IPS DF 4.7 (cell line): ENCODE results near the gene TBX4.
"Not testable (repeated sequence)": the region's sequence is repeated elsewhere in the genome, so short reads cannot be mapped to it uniquely, and the experiment has no call there.

Experiments used
- DNase-seq: peaks from one replicate; pipeline ENCODE4 v3.0.0-alpha.2; 2013; ENCODE audit warnings: low spot score; ENCODE audit errors: extremely low read depth

The TBX4 gene

DNA sequence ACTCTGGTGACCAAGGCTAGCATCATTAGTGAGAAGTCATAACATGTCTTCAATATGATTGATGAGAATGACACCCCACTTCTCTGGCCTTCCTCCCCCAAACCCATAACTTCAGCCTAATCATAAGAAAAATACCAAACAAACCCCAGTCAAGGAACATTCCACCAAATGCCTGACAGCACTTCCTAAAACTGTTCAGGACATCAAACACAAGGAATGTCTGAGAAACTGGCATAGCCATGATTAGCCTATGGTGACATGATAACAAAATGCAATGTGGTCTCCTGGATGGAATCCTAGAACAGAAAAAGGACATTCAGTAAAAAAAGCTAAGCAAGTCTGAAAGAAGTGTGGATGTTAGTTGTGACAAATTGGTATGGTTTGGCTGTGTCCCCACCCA is 24.7 kb upstream of the TBX4 start:
- no peak for DNase-seq

DNA sequence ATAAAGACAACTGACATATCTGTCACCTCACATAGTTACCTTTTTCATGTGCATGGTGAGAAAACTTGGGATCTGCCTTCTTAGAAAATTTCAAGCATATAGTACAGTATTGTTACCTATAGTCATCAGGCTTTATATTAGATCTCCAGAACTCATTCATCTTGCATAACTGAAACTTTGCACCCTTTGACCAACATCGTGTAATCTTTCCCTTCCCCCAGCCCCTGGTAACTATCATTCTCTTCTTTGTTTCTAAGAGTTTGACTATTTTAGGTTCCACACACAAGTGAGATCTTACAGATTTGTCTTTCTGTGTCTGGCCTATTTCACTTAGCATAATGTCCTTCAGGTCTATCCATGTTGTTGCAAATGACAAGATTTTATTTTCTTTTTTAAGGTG is 22.9 kb upstream of the TBX4 start:
- no peak for DNase-seq

DNA sequence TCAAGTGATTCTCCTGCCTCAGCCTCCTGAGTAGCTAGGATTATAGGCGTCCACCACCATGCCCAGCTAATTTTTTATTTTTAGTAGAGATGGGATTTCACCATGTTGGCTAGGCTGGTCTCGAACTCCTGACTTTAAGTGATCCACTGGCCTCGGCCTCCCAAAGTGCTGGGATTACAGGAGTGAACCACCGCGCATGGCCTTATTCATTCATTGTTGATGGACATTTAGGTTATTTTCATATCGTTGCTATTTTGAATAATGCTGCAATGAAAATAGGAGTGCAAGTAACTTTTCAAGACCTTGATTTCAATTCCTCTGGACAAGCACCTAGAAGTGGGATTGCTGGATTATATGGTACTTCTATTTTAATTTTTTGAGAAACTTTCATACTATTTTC is 22.4 kb upstream of the TBX4 start:
- not testable (repeated sequence) for DNase-seq

DNA sequence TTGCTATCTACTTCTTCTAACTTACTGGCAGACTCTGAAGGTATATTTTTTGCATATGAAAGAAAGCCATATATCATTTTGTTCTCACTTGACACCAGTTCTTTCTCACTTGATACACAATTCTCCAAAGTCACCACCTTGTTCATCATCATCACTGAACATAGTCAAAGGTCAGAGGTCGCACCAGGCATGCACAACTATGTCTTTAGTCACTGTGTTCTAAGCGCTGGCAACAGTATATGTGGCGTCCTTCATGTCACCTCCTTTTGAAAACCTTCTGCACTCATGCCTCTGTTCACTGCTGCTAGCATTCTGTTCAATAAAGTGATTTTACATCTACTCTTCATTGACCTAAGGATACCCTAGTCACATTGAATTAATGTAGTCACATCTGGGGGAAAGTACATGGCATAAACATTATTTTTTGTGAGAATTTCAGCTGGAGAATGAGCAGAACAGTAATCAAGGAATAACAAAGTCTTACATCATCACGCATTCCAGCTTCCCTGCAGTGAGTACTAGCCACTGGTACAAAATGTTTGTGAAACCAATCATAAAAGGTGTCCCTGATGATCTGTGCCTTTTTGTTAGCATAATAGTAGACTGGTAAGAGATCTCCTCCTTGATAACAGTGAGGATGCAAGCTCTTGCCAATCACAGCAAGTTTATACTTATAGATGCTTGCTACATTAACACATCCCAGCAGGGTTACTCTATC is 20.5 kb upstream of the TBX4 start:
- DNase-seq: no peak

DNA sequence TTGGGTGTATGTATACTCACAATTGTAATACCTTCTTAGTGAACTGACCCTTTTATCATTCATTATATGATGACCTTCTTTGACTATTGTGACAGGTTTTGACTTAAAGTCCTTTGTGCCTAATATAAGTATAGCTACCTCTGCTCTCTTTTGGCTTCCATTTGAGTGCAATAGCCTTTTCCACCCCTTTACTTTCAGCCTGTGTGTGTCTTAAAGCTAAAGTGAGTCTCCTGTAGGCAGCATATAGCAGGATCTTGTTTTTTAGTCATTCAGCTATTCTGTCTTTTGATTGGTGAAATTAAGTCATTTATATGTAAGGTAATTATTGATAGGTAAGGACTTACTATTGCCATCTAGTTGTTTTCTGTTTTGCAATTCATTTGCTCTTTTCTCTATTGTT is 15.9 kb upstream of the TBX4 start:
- DNase-seq: no peak

DNA sequence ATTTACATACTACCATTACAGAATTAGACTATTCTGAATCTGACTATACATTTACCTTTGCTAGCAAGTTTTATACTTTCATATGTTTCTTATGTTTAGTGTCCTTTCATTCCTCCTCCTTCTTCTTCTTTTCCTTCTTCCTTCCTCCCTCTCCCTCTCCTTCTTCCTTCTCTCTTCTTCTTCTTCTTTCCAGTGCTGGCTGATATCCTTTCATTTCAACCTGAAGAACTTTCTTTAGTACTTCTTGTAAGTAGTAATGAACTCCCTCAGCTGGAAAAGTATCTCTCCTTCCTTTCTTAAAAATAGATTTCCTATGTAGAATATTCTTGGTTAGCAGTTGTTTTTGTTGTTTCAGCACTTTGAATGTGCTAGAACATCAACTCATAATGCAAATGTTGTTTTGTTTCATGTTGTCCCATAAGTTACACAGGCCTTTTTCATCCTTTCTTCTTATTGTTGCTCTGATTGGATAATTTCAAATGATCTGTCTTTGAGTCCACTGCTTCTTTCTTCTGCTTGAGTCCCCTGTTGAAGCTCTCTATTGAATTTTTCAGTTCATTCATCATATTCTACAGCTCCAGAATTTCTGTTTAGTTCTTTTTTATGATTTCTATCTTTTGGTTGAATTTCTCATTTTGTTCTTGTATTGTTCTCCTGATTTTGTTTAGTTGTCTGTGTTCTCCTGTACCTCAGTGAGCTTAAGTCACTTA is 15.1 kb upstream of the TBX4 start:
- DNase-seq: no peak

DNA sequence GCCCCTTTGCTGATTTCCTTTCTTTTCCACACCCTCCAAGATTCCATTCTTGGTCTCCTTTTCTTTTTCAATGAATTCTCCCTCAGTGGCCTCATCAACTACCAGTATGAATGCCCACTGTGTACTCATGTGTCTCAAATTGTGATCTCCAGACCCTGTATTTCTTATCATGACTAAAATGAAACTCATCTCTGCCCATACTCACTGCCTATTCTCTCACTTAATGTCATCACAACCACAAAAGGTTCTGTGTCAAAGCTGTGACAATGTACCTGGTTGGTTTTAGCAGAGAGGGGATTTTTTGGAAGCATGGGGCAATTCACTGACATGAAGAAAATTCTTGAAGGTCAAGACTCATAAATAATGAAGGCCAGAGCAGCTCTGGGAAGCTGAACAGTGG is 11.5 kb upstream of the TBX4 start:
- no peak for DNase-seq

DNA sequence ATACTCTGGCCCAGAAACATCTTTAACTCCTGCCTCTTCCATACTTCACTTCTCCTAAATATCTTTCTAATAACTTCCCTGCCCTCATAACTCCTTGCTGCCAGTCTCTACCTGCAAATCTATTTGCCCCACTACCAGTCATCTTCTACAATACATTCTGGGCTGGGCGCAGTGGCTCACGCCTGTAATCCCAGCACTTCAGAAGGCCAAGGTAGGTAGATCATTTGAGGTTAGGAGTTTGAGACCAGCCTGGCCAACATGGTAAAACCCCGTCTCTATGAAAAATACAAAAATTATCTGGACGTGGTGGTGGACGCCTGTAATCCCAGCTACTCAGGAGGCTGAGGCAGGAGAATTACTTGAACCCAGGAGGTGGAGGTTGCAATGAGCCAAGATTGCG is 10.7 kb upstream of the TBX4 start:
- DNase-seq: not testable (repeated sequence)

DNA sequence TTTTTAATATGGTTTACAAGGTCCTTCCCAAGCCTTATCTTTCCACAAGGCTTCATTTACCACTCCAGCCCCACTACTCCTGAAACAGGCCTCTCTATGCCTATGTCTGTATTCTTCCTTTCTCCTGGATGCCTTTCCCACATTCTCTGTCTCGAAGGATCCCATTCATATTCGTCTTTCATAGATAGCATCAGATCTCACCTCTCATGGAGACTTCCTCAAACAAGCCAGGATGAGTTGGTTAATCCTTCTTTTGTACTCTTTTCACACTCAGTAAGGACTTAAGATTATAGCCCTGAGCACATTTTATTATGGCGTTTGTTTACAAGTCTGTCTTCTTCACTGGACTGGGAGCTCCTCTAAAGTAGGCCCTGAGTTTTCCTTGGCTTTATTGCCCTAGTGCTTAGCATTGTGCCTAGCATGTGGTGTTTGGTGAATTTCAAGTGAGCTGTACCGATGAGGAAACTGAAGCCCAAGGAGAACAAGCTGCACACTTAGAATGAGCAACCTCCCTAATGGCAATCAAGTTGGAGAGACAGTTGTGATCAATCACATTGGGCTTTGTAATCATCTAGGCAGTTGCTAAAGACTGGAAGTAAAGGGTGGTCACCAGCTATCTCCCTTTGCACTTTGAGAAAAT is 10.0 kb upstream of the TBX4 start:
- DNase-seq: no peak

DNA sequence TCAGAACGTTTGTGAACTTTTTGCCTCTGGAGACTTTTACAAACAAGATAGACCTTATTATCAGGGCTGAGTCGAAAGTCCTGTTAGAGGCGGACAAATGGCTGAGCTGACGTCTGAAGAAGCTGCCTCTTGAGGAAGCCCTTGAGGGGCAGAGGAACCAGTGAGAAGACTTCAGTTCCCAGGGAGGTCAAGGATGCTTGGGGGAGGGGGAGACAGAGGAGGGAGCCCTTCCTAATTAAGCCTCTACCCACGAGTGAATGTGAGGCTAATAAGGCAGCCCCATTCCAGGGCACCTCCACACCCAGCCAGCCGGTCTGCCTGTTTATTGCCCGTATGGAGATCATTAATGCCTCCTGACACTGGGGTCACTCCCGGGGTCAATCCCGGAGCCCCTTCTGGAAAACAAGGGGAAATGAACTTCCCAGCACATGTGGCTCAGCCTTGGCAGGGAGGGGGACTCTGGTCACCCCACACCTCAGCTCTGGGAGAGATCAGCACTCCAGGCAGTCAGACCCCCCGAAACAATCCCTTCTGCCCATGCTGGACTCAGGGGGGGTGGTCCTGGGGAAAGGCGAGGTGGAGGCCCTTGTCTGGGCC is 9.2 kb upstream of the TBX4 start:
- DNase-seq: no peak

DNA sequence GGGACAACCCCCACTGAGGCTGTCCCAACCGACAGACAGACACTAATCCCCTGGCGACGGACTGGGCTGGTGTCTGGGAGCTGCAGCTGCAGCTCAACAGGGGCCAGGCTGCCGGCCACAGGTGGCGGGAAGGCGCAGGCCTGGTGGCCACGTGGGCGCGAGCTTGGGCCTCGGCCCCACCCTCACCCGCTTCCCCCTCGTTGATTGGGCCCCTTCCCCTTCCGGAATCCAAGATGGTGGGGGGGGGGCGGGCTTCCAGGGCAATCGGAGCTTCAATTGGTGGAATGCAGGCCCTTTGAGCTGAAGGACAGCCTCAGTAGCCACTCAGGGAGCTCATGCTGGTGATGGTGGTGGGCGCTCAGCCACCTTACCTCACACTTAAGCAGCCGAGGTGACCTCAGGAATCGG is 8.7 kb upstream of the TBX4 start:
- no peak for DNase-seq

DNA sequence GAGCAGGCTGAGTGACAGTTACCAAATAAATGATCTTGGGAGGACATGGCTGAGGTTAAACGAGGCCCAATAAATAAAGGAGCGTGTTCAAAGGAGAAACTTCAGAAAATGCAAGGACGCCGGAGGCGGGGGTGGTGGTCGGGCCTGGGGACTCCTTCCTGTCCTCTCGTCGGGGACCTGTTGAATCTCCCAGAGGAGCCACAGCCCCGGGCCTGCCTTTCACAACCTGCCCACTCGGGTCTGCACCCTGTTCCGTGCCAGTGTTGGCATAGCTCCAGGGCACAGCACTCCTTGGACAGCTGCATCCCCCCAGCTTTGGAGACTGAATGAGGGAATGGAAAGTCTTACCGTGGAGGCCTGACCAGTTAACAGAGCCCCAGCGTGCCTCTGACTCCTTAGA is 8.1 kb upstream of the TBX4 start:
- no peak for DNase-seq

DNA sequence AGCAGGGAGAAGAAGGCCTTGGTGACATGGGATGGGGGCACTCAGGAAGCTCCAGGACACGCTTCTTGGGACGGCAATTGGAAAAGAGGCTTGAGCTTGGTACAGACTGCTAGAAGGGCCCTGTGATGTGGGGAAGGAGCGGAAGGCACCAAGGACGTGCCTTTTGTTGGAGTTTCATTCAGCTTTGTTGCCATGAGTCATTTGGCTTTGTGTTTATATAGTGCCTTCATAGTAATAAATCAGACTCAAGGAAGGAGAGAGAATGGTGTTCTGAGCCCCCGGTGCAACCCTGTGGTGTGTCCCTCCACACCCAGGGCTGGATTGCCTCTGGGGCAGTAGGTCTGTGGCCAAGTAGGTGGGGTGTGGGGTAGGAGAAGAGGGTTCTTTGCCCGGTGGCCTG is 7.4 kb upstream of the TBX4 start:
- DNase-seq: no peak

DNA sequence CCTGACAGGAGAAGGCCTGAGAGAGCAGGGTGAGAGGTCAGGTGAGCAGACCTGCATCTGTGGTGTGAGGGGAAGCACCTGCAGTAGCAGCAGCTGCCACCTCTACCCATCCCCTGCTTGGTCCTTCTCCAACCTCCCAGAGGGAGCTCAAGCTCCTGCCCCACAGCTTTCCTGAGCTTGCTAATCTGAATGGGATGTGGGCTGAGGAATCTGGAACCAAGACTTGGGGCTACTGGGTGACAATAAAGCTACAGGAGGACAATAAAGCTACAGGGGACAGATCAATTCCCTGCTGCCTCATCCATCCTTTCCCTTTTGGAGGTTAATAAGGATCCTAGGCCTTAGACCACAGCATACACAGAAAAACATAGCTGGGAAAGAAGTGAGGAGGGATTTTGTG is 4.9 kb upstream of the TBX4 start:
- no peak for DNase-seq

DNA sequence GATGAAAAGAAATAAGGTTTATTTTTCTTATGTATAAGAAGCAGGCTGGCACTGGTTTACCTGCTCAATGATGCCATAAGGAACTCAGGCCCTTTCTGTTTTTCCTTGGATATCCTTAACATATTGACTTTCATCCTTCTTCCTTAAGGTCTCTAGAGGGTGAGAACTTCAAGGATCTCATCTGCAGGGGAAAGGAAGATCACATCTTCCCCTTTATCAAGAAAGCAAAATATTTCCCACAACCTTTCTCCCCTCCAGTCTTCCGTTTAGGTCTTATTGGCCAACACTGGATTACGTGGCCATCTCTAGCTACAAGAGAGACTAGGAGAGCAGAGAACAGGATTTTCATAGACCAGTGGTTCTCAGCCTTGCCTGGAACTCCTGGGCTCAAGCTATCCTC is 4.2 kb upstream of the TBX4 start:
- DNase-seq: no peak

DNA sequence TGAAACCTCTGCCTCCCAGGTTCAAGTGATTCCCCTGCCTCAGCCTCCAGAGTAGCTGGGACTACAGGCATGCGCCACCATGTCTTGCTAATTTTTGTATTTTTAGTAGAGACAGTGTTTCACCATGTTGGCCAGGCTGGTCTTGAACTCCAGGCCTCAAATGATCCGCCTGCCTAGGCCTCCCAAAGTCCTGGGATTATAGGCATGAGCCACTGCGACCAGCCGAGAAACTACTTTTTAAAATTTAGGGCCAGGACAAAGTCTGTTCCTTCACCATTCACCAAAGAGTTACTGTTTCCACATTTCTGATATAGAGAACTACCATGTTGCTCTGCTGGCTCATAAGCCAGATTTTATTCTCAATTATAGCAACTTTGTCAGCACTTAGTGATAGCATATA is 3.1 kb upstream of the TBX4 start:
- not testable (repeated sequence) for DNase-seq

DNA sequence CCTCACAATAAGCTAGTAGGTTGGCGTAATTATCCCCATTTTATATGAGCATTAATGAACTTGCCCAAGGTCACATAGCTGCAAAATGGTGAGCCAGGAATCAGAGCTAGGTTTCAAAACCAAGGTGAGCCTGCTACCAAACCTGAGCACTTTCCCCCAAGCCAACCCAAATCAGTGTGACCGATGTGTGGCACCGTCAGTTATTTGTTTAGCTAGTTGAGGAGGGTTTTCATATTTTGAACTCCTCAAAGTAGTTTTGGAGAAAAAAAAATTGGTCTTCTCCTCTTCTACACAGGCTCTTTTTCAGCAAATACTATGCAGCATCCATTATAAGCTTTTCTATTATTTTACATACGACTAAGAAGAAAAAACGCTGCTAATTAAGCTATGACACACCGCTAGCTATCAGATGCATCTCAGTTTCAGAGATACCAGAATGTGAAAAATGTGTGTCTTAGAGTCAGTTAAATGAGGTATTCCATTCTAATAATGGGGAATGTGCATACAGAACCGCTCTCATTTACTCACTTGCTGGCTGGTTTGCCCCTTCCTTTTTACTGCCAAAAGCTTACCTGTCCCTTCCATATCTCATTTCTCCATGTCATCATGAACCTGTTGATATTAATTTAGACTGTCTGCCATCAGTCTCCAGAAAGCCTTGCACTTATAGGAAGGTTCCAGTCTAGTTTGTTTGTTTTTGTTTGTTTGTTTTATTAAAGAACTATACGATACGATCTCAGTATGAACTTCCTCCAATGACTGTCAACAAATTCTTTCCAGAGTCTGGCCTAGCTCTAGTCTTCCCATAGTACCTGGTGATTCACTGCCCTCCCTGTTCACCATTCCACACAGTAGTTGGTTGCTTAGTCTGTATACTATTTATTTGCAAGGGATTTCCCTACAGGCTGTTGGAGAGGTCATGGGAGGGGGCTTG is 2.2 kb upstream of the TBX4 start:
- DNase-seq: no peak

DNA sequence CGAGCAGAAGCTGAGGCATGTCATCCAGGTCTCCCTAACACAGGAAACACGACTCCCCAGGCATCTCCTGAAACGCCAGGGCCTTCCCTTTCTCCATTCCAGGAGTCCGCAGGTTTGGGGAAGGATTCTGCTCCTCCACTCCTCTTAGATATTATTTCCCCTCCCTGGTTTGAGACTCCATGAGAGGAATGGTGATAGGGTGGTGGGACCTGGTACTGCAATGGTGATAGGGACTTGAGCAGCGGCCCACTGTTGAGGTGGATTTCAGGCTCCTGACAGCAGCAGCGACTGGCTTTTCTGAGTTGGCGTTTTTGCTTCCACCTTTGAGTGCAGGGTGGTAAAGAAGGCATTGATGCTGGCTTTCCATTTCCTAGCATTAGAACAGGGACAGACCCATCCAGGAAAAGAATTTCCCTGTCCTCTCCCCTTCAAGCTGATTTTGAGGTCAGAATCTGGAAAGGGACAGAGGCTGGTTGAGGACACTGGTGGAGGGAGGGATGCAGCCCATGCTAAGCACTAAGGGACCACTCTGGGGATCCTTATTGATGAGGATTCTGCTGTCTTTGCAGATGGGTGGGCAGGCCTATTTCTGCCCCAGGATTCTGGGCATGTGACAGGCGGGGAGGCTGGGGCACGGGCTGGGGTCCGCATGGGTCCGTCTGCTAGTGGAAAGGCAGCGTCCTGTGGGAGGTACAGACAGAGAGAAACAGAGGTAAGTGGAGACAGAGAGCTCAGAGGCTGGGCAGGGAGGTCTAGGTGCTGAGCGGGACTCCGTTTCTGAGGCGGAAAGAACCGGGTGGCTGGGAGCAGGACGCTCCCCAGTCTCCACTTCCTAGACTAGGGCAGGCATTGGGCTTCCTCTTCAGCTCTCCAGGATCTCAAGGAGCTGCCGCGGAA is 1.3 kb upstream of the TBX4 start:
- no peak for DNase-seq

DNA sequence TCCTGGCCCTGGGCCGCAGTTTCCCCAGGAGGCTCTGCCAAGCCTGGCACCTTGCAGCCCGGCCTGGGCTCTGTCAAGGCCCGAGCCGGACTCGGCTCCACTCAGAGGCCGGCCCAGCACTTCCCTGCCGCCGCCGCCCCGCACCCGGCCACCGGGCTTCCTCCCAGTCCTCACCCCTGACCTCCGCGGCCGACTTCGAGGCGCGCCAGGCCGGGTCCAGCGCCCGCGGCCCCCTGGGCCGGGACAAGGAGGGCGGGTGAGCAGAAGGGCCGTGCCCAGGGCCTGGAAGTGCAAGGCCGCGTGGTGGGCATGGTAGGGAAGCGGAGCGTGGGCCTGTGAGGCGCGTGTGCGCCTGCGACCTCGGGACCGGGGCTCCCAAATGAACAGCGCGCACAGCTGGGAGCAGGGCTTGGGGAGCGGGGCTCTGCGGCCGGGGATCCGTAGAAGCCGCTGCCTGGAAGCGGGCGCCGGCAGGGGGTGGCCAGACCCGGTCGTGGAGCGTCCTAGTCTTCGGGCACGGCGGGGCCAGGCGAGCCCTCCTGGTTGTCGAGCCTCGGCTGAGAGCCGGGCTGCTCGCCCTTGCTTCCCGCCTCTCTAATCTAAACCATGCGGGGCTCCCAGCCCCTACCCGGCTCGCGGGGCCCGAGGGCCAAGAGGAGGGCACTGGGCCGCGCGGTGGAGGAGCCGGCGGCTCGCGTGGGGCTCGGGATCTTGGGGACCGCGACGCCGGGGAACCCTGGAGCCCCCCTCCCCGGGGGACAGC is 503 bp upstream of the TBX4 start:
- no peak for DNase-seq
